GM19395 (cell line): Measurements from ENCODE around the gene TARDBP.
"Not testable (repeated sequence)": the region's sequence is repeated elsewhere in the genome, so short reads cannot be mapped to it uniquely, and the experiment has no call there.

Experiments
- ATAC-seq: cut with Tn5 transposase; IDR thresholded peaks from one replicate; pipeline ENCODE4 v1.9.1; 2021; ENCODE audit warnings: mild to moderate bottlenecking, moderate library complexity; ENCODE audit not compliant: unreplicated experiment

The TARDBP gene

GRCh38 chr1:10992004-10992403 is 20.4 kb upstream of the TARDBP start:
- ATAC-seq, result not testable (repeated sequence)

GRCh38 chr1:10992864-10993263 is 19.6 kb upstream of the TARDBP start:
- ATAC-seq, result no peak

DNA sequence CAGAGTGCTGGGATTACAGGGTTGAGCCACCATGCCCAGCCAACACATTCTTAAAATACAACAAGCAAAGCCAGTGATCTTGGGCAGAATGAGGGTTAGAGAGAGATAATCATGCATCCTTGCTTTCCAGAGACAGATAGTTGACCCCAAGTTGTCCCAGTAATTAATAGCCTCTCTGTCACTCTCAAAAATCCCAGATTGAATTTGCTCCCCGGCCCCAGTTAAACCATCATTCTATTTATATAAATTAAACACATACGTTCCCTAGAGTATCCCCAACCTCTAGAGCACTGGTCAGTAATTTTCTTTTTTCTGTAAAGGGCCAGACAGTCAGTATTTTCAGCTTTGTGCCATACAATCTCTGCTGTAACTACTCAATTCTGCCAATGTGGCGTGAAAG is 16.4 kb upstream of the TARDBP start:
- ATAC-seq, result no peak

DNA sequence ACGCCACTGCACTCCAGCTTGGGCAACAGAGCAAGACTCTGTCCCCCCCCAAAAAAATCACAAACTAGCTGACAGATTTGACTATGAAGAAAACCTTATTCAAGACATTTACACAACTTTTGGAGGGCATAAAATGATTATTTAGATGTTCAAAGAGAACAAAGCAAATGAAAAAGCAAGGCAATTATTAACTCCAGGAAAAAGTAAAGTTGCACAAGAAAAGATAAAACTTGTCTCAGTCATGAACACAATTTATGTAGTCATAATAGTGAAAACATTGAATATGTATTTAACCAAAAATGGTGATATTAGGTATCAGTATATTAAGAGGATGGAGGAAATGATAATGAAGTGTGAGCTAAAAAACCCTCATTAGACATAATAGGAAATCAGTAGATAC is 11.9 kb upstream of the TARDBP start:
- ATAC-seq, result no peak

GRCh38 chr1:11013160-11013531 is 692 bp downstream of the TARDBP start:
- peak; percentile 9 for ATAC-seq

DNA sequence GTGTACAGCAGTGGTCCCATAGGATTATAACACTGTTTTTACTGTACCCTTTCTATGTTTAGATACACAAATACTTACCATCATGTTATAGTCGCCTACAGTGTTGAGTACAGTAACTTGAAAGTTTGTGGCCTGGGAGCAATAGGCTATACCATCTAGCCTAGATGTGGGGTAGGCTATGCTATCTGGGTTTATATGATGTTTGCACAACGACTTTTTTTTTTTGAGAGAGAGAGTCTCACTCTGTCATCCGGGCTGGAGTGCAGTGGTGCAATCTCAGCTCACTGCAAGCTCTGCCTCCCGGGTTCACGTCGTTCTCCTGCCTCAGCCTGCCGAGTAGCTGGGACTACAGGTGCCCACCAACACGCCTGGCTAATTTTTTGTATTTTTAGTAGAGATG is 6.9 kb downstream of the TARDBP start:
- ATAC-seq, result not testable (repeated sequence)

DNA sequence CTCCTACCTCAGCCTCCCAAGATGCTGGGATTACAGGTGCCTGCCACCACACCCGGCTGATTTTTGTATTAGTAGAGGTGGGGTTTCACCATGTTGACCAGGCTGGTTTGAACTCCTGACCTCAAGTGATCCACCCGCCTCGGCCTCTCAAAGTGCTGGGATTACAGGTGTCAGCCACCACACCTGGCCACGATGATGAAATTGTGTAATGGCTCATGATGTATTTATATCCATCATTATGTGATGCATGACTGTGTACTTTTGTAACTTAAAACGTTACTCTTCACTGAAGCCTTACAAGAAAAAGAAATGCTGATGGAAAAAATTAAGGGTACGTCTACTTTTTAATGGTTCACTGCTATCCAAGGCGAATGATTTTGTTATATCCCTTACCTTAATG is 7.5 kb downstream of the TARDBP start:
- no peak for ATAC-seq

GRCh38 chr1:11023201-11023600 is 10.7 kb downstream of the TARDBP start:
- no peak for ATAC-seq

DNA sequence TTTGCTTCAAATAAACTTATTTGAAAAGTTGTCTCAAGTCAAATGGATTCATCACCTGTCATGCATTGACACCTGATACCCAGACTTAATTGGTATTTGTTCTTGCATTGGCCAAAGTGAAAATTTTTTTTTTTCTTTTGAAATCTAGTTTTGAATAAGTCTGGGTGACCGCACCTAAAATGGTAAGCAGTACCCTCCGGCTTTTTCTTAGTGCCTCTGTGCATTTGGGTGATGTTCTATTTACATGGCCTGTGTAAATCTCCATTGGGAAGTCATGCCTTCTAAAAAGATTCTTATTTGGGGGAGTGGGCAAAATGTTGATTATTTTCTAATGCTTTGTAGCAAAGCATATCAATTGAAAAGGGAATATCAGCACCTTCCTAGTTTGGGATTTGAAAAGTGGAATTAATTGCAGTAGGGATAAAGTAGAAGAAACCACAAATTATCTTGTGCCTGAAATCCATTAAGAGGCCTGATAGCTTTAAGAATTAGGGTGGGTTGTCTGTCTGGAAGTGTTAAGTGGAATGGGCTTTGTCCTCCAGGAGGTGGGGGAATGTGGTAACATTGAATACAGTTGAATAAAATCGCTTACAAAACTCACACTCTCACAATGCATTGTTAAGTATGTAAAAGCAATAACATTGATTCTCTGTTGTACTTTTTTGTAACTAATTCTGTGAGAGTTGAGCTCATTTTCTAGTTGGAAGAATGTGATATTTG is 11.9 kb downstream of the TARDBP start:
- no peak for ATAC-seq

DNA sequence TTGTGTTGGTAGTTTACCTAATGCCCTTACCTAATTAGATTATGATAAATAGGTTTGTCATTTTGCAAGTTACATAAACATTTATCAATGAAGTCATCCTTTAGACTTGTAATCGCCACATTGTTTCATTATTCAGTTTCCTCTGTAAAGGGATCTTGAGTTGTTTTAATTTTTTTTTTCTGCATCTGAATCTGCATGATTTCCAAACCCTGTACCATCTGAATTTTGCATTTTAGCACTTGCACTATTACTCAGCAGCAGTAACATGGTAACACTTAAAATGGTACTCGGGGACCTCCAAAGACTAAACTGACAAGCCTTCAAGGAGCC is 12.4 kb downstream of the TARDBP start:
- ATAC-seq, result no peak

- ATAC-seq, result no peak
These were observed 13.2 kb downstream of the TARDBP start for GRCh38 chr1:11025618-11026017.

- ATAC-seq, result no peak
These were observed 13.6 kb downstream of the TARDBP start for GRCh38 chr1:11026052-11026451.

- ATAC-seq, result no peak
These were observed 14.4 kb downstream of the TARDBP start for GRCh38 chr1:11026903-11027302.

DNA sequence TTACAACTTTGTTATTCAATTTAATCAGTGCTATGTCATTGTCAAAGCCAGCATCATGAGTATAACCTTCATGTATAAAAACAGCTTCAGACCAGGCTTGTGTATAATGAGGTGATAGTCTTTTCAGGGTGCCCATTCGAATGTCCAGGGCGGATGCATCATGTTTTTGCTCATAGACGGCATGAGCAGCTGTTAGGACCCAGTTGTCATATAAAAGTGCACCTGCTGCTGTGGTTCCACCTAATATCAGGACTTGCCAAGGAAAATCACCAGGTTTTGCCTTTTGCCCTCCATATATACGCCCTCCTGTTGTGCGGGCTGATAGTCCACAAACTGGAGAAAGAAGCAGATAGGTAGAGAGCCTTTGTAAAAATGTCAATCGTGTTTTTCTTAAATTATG is 14.9 kb downstream of the TARDBP start:
- no peak for ATAC-seq

GRCh38 chr1:11028018-11028417 is 15.6 kb downstream of the TARDBP start:
- no peak for ATAC-seq

GRCh38 chr1:11030865-11031264 is 18.4 kb downstream of the TARDBP start:
- ATAC-seq, result no peak

DNA sequence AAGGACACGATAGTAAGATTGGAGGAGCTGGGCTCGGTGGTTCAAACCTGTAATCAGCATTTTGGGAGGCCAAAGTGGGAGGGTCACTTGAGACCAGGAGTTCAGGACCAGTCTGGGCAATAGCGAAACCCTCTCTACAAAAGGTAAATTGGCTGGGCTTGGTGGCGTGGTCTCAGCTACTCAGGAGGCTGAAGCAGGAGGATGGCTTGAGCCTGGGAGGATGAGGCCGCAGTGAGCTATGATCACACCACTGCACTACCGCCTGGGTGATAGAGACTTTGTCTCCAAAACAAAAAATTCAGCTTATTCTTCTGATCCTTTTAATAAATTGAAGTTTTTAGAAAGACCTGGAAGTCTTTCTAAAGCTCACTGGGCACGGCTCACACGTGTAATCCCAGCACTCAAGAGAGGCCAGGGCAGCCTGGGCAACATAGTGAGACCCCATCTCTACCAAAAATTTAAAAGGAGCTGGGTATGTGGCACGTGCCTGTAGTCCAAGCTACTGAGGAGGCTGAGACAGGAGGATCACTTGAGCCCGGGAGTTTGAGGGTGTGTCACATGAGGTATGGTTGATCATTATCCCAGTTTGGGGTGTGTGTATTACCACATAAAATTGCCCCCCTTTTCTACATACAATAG is 19.3 kb downstream of the TARDBP start:
- ATAC-seq, result no peak

DNA sequence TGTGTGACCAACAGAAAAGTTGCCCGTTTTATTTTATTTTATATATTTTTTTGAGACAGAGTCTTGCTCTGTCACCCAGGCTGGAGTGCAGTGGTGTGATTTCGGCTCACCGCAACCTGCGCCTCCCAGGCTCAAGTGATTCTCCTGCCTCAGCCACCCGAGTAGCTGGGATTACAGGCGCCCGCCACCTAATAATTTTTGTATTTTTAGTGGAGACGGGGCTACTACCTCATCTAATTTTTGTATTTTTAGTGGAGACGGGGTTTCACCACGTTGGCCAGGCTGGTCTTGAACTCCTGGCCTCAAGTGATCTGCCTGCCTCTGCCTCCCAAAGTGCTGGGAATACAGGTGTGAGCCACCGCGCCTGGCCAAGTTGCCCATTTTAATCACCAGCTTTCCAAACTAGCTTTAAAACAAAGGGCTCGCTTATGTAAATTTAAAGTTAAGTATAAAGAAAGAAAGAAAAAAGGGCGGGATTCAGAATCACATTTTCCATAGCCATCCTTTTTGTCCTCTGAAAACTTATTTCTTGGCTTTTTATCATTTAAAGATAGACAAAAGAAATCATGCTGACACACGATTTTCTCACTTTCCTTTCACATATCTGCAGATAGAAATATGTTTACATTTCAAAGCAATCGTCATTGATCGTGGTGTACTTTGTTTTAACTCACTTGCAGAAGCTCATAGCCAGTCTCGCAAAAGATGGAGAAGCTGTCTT is 24.7 kb downstream of the TARDBP start:
- not testable (repeated sequence) for ATAC-seq

- no peak for ATAC-seq
These were observed 25.3 kb downstream of the TARDBP start for GRCh38 chr1:11037740-11038182.

- no peak for ATAC-seq
These were observed 27.1 kb downstream of the TARDBP start for GRCh38 chr1:11039351-11040104.

GRCh38 chr1:11040105-11040429 is 27.6 kb downstream of the TARDBP start:
- ATAC-seq, result not testable (repeated sequence)

GRCh38 chr1:11041048-11041447 is 28.6 kb downstream of the TARDBP start:
- no peak for ATAC-seq
